H1 (cell line): Measurements from ENCODE around the gene KRT77.

Experiments used
- CHD1 ChIP-seq: IDR thresholded peaks from 2 replicates; pipeline ENCODE4 v1.6.1; 2012; ENCODE audit warnings: low read depth, low read length, improper control_type of control experiment
- CTCF ChIP-seq, 3 experiments: IDR thresholded peaks; 1 replicate in 2 of 3; 2 replicates in 1 of 3; pipeline versions ENCODE4 v1.5.1 to v1.6.1; 2011; ENCODE audit warnings: low read length in 3 of 3, mild to moderate bottlenecking in 3 of 3, inconsistent platforms in 2 of 3, low read depth in 1 of 3, moderate library complexity in 1 of 3; ENCODE audit not compliant: insufficient read depth in 1 of 3; ENCODE audit errors: control extremely low read depth in 1 of 3

- TF ChIP-seq CHD1 (no peak), CTCF (IDR thresholded peaks at IDR 0.05; ENCODE audit: control extremely low read depth in 1 of 3, insufficient read depth in 1 of 3, low read depth in 1 of 3, low read length in 3 of 3) (no peak)
Observed at GRCh38 chr12:52677671-52678070, 25.7 kb downstream of the KRT77 start.
